Tibial artery (tissue), 4 donors: Measurements from ENCODE around the gene PARP12.
A peak's percentile ranks its signal among the peaks of the same experiment; 100 is the strongest.
"Not testable (repeated sequence)": the region's sequence is repeated elsewhere in the genome, so short reads cannot be mapped to it uniquely, and the experiment has no call there.

Source experiments
- DNase-seq, 2 donors: peaks; one replicate each; pipeline ENCODE4 v3.0.0-alpha.2; 2019
- H3K27ac ChIP-seq, 2 donors: fragments of 200-600 bp; sonication (generic) in 1 of 2; 1 replicate in 1 of 2; 2 replicates in 1 of 2; pipeline ENCODE4 v1.5.1; 2018 to 2019; ENCODE audit warnings: mild to moderate bottlenecking in 1 of 2
- H3K27me3 ChIP-seq, 2 donors: fragments of 200-600 bp; sonication (generic) in 1 of 2; one replicate each; pipeline versions ENCODE4 v1.5.1 to v1.6.0; 2016 to 2019
- H3K36me3 ChIP-seq, 3 donors: fragments of 200-600 bp; sonication (generic) in 2 of 3; one replicate each; pipeline ENCODE4 v1.5.1; 2016 to 2019; ENCODE audit warnings: mild to moderate bottlenecking in 2 of 3
- H3K4me1 ChIP-seq, 4 donors: fragments of 200-600 bp; sonication (generic) in 2 of 4; 1 replicate in 3 of 4; 2 replicates in 1 of 4; pipeline ENCODE4 v1.5.1; 2016 to 2019
- H3K4me3 ChIP-seq, 2 donors: fragments of 200-600 bp; sonication (generic) in 1 of 2; 1 replicate in 1 of 2; 2 replicates in 1 of 2; pipeline ENCODE4 v1.5.1; 2018 to 2019; ENCODE audit warnings: mild to moderate bottlenecking in 2 of 2
- H3K9me3 ChIP-seq, 3 donors: fragments of 200-600 bp; sonication (generic) in 1 of 3; one replicate each; pipeline ENCODE4 v1.5.1; 2016 to 2019
- CTCF ChIP-seq, 2 experiments: fragments of 200-600 bp in 1 of 2; fragments of 450-650 bp in 1 of 2; IDR thresholded peaks; one replicate each; pipeline ENCODE4 v1.5.1; 2017 to 2019; ENCODE audit warnings: antibody characterized with exemption in 2 of 2, mild to moderate bottlenecking in 1 of 2, moderate library complexity in 1 of 2
- intact Hi-C: fragments of 100-400 bp; cut with DNase I; formaldehyde crosslinking; loops from one replicate; pipeline ENCODE4 v1.15.0; 2023; ENCODE audit warnings: low total_unique reads

PARP12 gene

GRCh38 chr7:140062528-140063299, at the start of gene PARP12:
Gene PARP12 (minus strand): TSS chr7:140062951. CDS start chr7:140062847, 104 bp downstream.
- Histone ChIP-seq H3K36me3 (peaks cover 0 to under 1% (median 0%) of the 10 kb centered on the region in 3 donors), H3K9me3 (peaks cover 0 to 17% (median 14%) of the 10 kb centered on the region in 3 donors), H3K4me1 (peaks cover 0 to 44% (median 22%) of the 10 kb centered on the region in 4 donors), H3K27ac (peak within 1 kb of the TSS; percentile 81 to 88), H3K27me3 (no peaks in the 10 kb centered on the region), H3K4me3 (peak within 1 kb of the TSS; percentile 70 to 81)
- TF ChIP-seq CTCF (IDR thresholded peaks at IDR 0.05), result no peak
- intact Hi-C loops, result no loop called here
- DNase-seq, result peak; percentile 83 to 91

- H3K9me3 ChIP-seq, DNase-seq, H3K4me1 ChIP-seq, H3K27me3 ChIP-seq, H3K4me3 ChIP-seq, intact Hi-C loops, H3K27ac ChIP-seq: not testable (repeated sequence)
- peaks cover 33 to 51% (median 46%) of the 10 kb centered on the region in 3 donors for H3K36me3 ChIP-seq
Measured at GRCh38 chr7:140108777-140109176, 46.0 kb upstream of the PARP12 start.

GRCh38 chr7:140096459-140096858, 33.7 kb upstream of the PARP12 start:
- Histone ChIP-seq H3K9me3 (no peaks in the 10 kb centered on the region), H3K4me1 (no peaks in the 10 kb centered on the region), H3K36me3 (peaks cover 73 to 99% (median 82%) of the 10 kb centered on the region in 3 donors), H3K4me3 (no peak overlapping the region), H3K27me3 (no peaks in the 10 kb centered on the region), H3K27ac (no peak overlapping the region)
- intact Hi-C loops, result no loop called here
- no peak for DNase-seq
- TF ChIP-seq CTCF (IDR thresholded peaks at IDR 0.05), result no peak

- Histone ChIP-seq H3K9me3 (no peaks in the 10 kb centered on the region), H3K4me1 (no peaks in the 10 kb centered on the region), H3K36me3 (peaks cover 76 to 85% (median 76%) of the 10 kb centered on the region in 3 donors), H3K27me3 (no peaks in the 10 kb centered on the region), H3K4me3 (no peak overlapping the region), H3K27ac (no peak overlapping the region)
- TF ChIP-seq CTCF (IDR thresholded peaks at IDR 0.05), result no peak
- DNase-seq, result no peak
- intact Hi-C loops, result no loop called here
Measured at GRCh38 chr7:140093375-140093774, 30.6 kb upstream of the PARP12 start.

- TF ChIP-seq CTCF (IDR thresholded peaks at IDR 0.05), result no peak
- H3K36me3 ChIP-seq, result peaks cover 6 to 18% (median 15%) of the 10 kb centered on the region in 3 donors
- H3K4me1 ChIP-seq, result no peaks in the 10 kb centered on the region
- H3K27ac ChIP-seq, result no peak overlapping the region
- no peak overlapping the region for H3K4me3 ChIP-seq
- DNase-seq, result no peak
- H3K9me3 ChIP-seq, result no peaks in the 10 kb centered on the region
- no peaks in the 10 kb centered on the region for H3K27me3 ChIP-seq
- intact Hi-C loops, result no loop called here
Measured at GRCh38 chr7:140085447-140085846, 22.7 kb upstream of the PARP12 start.

- H3K4me1 ChIP-seq, result no peaks in the 10 kb centered on the region
- DNase-seq, result no peak
- intact Hi-C loops, result no loop called here
- no peak overlapping the region for H3K4me3 ChIP-seq
- no peak overlapping the region for H3K27ac ChIP-seq
- TF ChIP-seq CTCF (IDR thresholded peaks at IDR 0.05), result no peak
- H3K9me3 ChIP-seq, result no peaks in the 10 kb centered on the region
- H3K36me3 ChIP-seq, result peaks cover under 1 to 18% (median 10%) of the 10 kb centered on the region in 3 donors
- H3K27me3 ChIP-seq, result no peaks in the 10 kb centered on the region
Measured at GRCh38 chr7:140084972-140085371, 22.2 kb upstream of the PARP12 start.
